Keratinocyte (primary cell): ENCODE results near the gene NT5DC3.

Source experiments
- EZH2 ChIP-seq: IDR thresholded peaks from one replicate; pipeline ENCODE4 v1.6.1; 2012; ENCODE audit warnings: inconsistent platforms, mild to moderate bottlenecking, low read length, moderate library complexity
- TF ChIP-seq, protein P1 (sequence below), 3 experiments: IDR thresholded peaks in 1 of 3; conservative IDR thresholded peaks in 1 of 3; optimal IDR thresholded peaks in 1 of 3; 2 replicates in 2 of 3; 3 replicates in 1 of 3; pipeline versions ENCODE3 to v1.5.1; 2011; ENCODE audit warnings: low read length in 3 of 3, mild to moderate bottlenecking in 3 of 3, moderate library complexity in 2 of 3, control low read depth in 1 of 3, inconsistent platforms in 1 of 3; ENCODE audit not compliant: insufficient read depth in 2 of 3; ENCODE audit errors: extremely low read depth in 1 of 3

DNA sequence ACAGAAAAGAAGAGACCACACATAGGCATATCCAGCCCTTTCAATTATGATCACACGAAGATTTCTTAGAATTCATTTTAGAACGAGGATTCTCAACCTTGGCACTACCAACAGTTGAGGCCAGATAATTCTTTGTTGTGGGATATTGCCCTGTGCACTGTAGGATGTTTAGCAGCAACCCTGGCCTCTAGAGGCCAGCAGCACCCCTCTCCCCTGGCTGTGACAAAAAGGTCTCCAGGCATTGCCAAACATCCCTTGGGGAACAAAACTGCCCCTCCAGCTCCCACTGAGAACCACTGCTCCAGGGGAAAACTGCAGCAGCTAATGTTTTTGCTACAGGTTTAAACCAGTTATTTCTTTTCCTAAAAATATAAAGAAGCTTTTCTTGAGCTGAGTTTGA lies 7.1 kb downstream of the NT5DC3 start:
- TF ChIP-seq EZH2: no peak
- TF ChIP-seq, protein P1, sequence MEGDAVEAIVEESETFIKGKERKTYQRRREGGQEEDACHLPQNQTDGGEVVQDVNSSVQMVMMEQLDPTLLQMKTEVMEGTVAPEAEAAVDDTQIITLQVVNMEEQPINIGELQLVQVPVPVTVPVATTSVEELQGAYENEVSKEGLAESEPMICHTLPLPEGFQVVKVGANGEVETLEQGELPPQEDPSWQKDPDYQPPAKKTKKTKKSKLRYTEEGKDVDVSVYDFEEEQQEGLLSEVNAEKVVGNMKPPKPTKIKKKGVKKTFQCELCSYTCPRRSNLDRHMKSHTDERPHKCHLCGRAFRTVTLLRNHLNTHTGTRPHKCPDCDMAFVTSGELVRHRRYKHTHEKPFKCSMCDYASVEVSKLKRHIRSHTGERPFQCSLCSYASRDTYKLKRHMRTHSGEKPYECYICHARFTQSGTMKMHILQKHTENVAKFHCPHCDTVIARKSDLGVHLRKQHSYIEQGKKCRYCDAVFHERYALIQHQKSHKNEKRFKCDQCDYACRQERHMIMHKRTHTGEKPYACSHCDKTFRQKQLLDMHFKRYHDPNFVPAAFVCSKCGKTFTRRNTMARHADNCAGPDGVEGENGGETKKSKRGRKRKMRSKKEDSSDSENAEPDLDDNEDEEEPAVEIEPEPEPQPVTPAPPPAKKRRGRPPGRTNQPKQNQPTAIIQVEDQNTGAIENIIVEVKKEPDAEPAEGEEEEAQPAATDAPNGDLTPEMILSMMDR (optimal IDR thresholded peaks at IDR 0.05 in 1 of 3, IDR thresholded peaks at IDR 0.05 in 1 of 3, conservative IDR thresholded peaks at IDR 0.05 in 1 of 3; ENCODE audit: extremely low read depth in 1 of 3, insufficient read depth in 2 of 3, low read length in 3 of 3): no peak
